ENCODE results near the gene ARFGEF3.
"Not testable (repeated sequence)": the region's sequence is repeated elsewhere in the genome, so short reads cannot be mapped to it uniquely, and the experiment has no call there.

Gene ARFGEF3

GRCh38 chr6:138287144-138287955 lies 125.6 kb downstream of the ARFGEF3 start:
- DNase-seq: no peak

- DNase-seq: not testable (repeated sequence)
Observed at GRCh38 chr6:138288428-138289085, 126.8 kb downstream of the ARFGEF3 start.

- DNase-seq: no peak
Observed at GRCh38 chr6:138289739-138290138, 128.0 kb downstream of the ARFGEF3 start.

DNA sequence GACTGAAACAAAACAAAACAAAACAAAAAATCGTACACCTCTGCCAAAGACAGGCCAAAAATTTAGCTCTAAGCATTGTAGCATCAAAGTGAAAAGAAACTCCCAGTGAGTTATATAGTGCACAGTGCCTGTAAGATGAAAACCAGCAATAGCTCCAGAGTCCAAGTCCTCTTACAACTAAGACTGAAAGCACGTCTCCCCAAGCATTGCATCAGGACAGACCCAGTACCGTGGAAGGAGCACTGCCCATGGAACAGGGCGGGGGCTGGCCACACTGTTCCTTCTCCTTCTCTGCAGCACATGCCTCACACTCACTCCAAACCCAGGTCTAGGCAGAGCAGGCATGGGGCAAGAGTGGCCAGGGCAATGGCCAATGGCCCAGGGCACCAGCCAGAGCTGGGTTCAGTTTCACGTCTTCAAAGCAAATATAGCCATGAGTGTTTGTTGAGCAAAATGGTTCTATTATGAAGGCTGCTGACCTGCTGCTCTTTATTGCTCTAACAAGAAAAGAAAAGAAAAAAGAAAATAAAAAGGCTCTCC lies 128.8 kb downstream of the ARFGEF3 start:
- DNase-seq: no peak

DNA sequence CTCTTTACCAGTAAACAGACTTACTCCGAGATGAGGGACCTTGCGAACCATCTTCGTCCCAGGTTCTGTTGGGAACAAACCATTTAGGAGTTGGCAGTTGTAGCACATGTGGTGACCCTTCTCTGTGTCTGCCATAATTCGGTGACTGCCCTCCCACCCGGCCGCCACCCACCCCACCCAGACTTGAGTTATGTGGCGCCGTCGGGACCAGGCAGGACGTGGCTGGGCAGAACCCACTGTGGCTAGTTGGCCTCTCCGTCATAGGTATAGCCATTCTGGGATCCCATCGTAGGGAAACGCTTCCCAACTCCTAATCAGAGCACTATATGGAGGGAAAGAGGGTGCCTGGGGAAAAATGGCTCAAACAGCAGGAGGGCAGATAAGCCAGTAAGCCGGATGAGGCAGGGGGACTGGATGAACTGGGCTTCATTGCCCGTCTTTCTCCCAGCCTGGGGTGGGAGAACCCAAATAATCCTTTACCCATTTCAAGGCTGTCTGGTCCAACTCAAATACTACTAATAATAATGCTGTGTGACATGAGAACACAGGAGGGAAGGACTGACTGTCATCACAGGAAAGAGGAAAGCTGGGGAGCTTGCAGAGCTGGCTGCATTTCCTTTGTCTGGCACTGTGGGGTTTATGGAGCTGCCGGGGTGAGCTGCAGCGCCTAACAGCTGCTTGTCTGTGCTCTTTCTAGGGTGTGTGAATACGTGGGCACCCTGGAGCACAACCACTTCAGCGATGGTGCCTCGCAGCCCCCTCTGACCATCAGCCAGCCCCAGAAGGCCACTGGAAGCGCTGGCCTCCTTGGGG lies 129.5 kb downstream of the ARFGEF3 start:
- no peak for DNase-seq

GRCh38 chr6:138291849-138292181 lies 130.1 kb downstream of the ARFGEF3 start:
- no peak for DNase-seq

DNA sequence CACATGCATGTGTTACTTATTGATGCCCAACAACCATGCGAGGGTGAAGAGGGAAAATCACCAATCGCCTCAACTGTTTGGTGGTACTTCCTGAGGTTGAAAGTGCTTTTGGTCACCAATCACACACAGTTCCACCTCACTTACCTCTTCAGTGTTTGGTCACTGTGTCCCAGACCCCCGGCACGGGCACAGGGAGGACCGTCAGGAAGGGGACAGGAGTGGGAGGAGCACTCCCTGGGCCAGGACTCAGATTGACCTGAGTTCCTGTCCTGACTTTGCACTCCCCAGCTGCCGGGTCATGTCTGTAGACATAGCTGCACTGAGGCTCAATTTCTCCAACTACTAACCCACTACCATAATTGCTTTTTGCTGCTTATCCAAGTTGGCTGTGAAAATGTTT lies 130.7 kb downstream of the ARFGEF3 start:
- DNase-seq: no peak

GRCh38 chr6:138293428-138294395 lies 132.0 kb downstream of the ARFGEF3 start:
- DNase-seq: no peak

- DNase-seq: no peak
Observed at GRCh38 chr6:138296381-138296780, 134.6 kb downstream of the ARFGEF3 start.

DNA sequence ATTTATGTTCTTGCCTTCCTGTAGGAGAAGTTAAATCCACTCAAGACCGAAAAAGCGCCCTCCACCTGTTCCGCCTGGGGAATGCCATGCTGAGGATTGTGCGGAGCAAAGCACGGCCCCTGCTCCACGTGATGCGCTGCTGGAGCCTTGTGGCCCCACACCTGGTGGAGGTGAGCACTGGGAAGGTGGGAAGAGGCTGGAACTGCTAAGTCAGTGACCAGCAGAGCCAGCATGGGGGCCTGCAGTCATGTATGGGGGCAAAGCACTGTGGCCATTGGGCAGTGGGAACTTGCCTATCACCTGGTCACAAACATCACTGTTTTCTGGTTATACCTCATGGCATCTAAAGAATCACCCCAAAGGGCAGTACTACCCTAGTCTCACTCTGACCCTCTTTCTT lies 135.0 kb downstream of the ARFGEF3 start:
- no peak for DNase-seq

GRCh38 chr6:138297761-138298298 lies 136.1 kb downstream of the ARFGEF3 start:
- DNase-seq: no peak

DNA sequence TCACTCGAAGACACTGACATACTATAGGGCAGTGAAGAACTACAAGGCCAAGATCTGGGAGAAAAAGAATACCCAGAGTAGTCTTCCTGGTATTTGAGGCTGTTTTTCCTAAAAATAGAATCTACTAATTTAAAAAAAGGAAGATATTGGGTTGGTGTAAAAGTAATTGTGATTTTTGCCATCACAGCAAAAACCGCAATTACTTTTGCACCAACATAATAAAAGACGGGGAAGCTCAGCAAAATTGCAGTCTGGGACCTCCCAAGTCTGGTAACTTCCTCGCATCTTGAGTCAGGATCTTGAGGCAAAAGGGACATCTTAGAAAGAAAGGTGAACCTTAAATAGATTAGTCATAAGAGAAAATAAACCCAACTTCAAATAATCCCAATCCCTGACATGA lies 138.7 kb downstream of the ARFGEF3 start:
- no peak for DNase-seq

DNA sequence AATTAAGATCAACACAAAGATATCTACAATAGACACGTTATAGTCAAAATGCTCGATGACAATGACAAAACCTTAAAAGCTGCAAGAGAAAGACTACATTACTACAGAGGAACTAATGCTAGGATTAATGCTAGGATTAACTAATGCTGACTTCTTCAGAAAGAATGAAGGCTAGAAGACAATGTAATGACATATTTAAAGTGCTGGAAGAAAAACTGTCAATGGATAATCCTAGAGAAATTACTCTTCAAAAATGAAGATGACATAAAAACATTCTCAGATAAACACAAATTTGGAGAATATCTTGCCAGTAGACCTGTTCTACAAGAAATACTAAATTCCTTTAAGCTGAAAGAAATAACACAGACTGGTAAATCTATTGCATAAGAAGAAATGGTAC lies 140.8 kb downstream of the ARFGEF3 start:
- no peak for DNase-seq

DNA sequence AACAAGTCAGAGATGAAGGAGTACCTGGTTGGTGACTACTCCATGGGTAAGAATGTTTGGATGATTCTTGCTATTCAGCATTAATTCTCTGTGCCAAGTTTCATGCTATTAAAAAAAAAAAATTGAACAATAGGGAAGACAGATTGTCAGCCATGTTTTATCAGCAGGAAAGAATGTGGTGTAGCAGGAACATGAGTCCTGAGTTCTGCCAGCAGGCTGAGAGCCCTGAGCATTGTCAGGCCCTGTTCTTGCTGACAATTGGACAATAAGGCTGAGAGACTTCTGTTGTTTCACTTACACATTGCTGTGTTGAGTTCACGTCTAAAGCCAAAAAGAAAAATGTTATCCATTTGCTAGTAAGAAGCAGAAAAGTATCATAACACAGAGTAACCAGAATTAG lies 145.6 kb downstream of the ARFGEF3 start:
- DNase-seq: no peak

DNA sequence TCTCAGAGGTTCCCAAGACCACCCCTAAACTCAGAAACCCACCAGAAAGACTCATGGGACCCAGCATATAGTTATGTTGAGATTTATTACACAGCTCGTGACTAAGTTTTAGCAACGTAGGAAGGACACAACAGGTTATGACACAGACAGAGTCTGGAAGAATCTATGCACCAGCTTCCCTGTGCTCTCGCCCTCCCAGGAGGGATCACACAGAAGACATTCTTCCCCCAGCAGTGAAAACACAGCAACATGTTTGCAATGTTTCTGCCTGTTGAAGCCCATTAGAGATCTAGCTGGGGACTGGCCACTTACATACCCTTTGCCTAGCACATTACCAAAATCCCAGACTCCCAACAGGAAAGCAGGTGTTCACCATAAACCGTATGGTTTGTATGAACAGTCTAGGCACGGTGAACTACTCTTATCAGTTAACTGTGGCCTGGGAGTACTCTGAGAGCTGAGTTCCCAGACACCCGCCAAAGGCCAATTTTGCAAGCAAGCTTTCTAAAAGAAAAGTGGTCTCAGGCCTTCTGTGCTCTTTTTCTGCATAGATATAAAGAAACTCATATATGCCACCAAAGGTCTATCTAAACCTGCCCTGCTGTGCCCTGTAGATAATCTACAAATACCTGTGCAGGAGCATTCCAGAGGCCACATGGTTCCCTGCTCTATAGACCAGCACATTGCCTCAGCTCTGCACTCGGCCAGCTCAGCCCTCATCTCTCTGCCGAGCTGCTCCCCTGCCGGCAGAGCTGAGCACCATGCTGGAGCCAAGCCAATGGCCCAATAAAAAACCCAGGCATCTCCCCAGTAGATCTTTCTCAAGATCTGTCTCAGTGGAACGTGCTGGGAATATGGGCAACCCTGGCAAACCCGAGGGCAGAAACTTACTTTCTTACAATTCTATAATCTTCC lies 146.3 kb downstream of the ARFGEF3 start:
- no peak for DNase-seq

DNA sequence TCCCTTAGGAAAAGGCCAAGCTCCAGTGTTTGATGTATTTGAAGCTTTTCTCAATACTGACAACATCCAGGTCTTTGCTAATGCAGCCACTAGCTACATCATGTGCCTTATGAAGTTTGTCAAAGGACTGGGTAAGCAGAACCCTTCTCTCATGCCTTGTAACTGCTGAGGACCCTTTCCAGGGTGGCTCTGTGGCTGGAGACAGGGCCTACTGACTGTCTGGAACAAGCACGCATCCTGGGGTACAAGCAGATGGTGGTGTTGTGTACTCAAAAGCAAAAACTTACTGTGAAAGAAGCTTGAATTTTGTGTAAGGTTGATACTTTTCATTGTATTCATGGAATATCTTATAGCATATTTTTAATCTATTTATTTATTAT lies 147.0 kb downstream of the ARFGEF3 start:
- no peak for DNase-seq

DNA sequence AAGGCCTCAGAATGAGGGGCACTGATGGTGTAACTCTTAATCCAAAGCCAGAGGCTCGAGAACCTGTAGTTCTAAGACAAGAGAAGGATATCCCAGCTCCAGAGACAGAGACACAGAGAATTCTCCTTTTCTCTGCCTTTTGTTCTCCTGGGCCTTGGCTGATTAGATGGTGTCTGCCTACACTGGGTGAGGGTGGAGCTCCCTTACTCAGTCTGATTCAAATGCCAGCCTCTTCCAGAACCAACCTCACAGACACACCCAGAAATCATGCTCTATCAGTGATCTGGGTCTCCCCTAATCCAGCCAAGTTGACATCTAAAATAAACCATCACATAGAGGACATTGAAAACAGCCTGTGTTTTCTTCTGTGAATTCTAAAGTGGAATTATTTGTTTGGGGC lies 148.0 kb downstream of the ARFGEF3 start:
- DNase-seq: no peak

- no peak for DNase-seq
Observed at GRCh38 chr6:138310294-138310693, 148.6 kb downstream of the ARFGEF3 start.

- DNase-seq: no peak
Observed at GRCh38 chr6:138310821-138311220, 149.1 kb downstream of the ARFGEF3 start.

DNA sequence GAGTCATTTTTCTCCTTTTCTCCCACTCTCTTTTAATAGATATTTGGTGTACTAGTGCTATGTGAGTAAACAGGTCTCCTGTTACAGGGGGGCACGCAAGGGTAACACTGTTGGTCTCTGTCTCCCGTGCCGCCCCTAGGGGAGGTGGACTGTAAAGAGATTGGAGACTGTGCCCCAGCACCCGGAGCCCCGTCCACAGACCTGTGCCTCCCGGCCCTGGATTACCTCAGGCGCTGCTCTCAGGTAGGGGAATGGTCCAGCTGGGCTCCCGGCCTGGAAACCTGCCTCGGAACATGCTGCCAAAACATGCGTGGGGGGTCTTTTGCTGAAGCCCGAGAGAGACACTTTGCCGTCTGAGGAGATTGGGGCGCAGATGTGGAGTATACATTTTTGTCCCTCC lies 149.5 kb downstream of the ARFGEF3 start:
- DNase-seq: no peak

All from GDM1 (cell line).